Vagina (tissue), 2 donors: Measurements from ENCODE around the gene OR2H2.

ENCODE experiments used
- CTCF ChIP-seq, 3 experiments: fragments of 450-650 bp in 2 of 3; fragments of 200-600 bp in 1 of 3; sonication (generic) in 1 of 3; IDR thresholded peaks; one replicate each; pipeline ENCODE4 v1.5.1; 2017 to 2019; ENCODE audit warnings: antibody characterized with exemption in 3 of 3, mild to moderate bottlenecking in 2 of 3, moderate library complexity in 2 of 3
- POLR2A ChIP-seq, 2 donors: fragments of 450-650 bp; IDR thresholded peaks; one replicate each; pipeline ENCODE4 v1.6.1; 2017; ENCODE audit warnings: antibody characterized with exemption in 2 of 2, mild to moderate bottlenecking in 2 of 2, moderate library complexity in 2 of 2
- POLR2AphosphoS5 ChIP-seq, 2 donors: sonication (generic); formaldehyde crosslinking; IDR thresholded peaks; one replicate each; pipeline ENCODE4 v1.9.0; 2017; ENCODE audit warnings: antibody characterized with exemption in 2 of 2, mild to moderate bottlenecking in 2 of 2, low read depth in 1 of 2; ENCODE audit not compliant: insufficient read depth in 1 of 2

GRCh38 chr6:29547573-29547972 is 37.3 kb upstream of the OR2H2 start:
- TF ChIP-seq CTCF (IDR thresholded peaks at IDR 0.05) (no peak), POLR2A (IDR thresholded peaks at IDR 0.05) (no peak), POLR2AphosphoS5 (IDR thresholded peaks at IDR 0.05; ENCODE audit: insufficient read depth in 1 of 2, low read depth in 1 of 2) (no peak)
